ENCODE data around the gene ARID1B. TPM values are rescaled to one million over a fixed set of nuclear protein-coding genes. Genes with fewer than 3 reads are reported as not detected.
A peak's percentile ranks its signal among the peaks of the same experiment; 100 is the strongest.

Gene ARID1B
- total and polyA plus RNA-seq, 2 of the 13 experiments (the other 11 are each of a cell fraction or from before 2014, with no cell fraction given) = 20.1 to 32.6 TPM

GRCh38 chr6:157188213-157188612 is 411.0 kb downstream of the ARID1B start (continued):
- no peak for TF ChIP-seq PHF5A (CRISPR knock-in tag; IDR thresholded peaks at IDR 0.05; ENCODE audit: low read depth, unreplicated experiment)
- no peak for TF ChIP-seq FOXP1 (IDR thresholded peaks at IDR 0.05)
- no peak for TF ChIP-seq FOXP1 (CRISPR knock-in tag; IDR thresholded peaks at IDR 0.05)
- no peak for TF ChIP-seq IKZF1 (IDR thresholded peaks at IDR 0.05)
- TF ChIP-seq TCF12 (IDR thresholded peaks at IDR 0.05) = no peak
- TF ChIP-seq TCF12 (CRISPR knock-in tag; IDR thresholded peaks at IDR 0.05) = no peak

- no peaks in the 10 kb centered on the region for H3K4me1 ChIP-seq (ENCODE audit: insufficient read depth, low read length)
- H3K9ac ChIP-seq (ENCODE audit: insufficient read depth, low read depth, low read length) = no peak overlapping the region
- ATAC-seq = no peak
- no peak overlapping the region for H3K27ac ChIP-seq (ENCODE audit: extremely low read length, insufficient read depth, low read length)
- no peak overlapping the region for H3K4me2 ChIP-seq (ENCODE audit: low read depth, low read length)
- WGBS (ENCODE audit: low lambda C conversion rate) = 96% methylated on average over 5 of the region's 5 CpGs
- no peaks in the 10 kb centered on the region for H4K20me1 ChIP-seq (ENCODE audit: insufficient read depth, low read length)
- FAIRE-seq = no peak
- intact Hi-C loops (cut with micrococcal nuclease; ENCODE audit: unreplicated experiment) (no loop called here), in situ Hi-C loops (cut with HindIII; ENCODE audit: extremely low pct_ligation_motif_present, low pct_unique_long_range_greater_than_20kb) (loop anchor here (25.0 kb wide), 1 partner anchor 631 kb away; no protein-coding TSS in a partner anchor)
- no peak overlapping the region for H3K4me3 ChIP-seq (replicated peaks in 1 of 3; ENCODE audit: insufficient read depth in 1 of 3, low read depth in 2 of 3, low read length in 3 of 3)
- H3K9me3 ChIP-seq (ENCODE audit: low read length) = no peaks in the 10 kb centered on the region
- ChIA-PET POLR2A (no interaction called here), CTCF (ENCODE audit: low intra/inter-chr PET ratio, low total read pairs) (no interaction called here)
- TF ChIP-seq CCDC6 (CRISPR knock-in tag; IDR thresholded peaks at IDR 0.05) = 0 out of 2 replicates have a peak, but pooled peaks have one; percentile 32
- 0 out of 2 replicates have a peak, but pooled peaks have one; percentile 42 for TF ChIP-seq ZNF143 (CRISPR knock-in tag; IDR thresholded peaks at IDR 0.05)
- TF ChIP-seq ZNF782 (CRISPR knock-in tag; IDR thresholded peaks at IDR 0.05; ENCODE audit: borderline replicate concordance) = no peak
- TF ChIP-seq ZKSCAN5 (CRISPR knock-in tag; IDR thresholded peaks at IDR 0.05) = no peak
- BruUV-seq (replicated peaks) = no TSS peak
- H3K79me2 ChIP-seq (ENCODE audit: insufficient read depth, low read length) = no peaks in the 10 kb centered on the region
- H3K36me3 ChIP-seq (replicated peaks in 1 of 2; ENCODE audit: control insufficient read depth in 1 of 2, insufficient read depth in 2 of 2, low read length in 2 of 2) = peaks cover 32 to 82% of the 10 kb centered on the region in 2 experiments
- no peak overlapping the region for H2AFZ ChIP-seq (ENCODE audit: low read length)
- no peaks in the 10 kb centered on the region for H3K27me3 ChIP-seq (ENCODE audit: control insufficient read depth in 1 of 2, insufficient read depth in 2 of 2, low read length in 2 of 2)
- DNase-seq (ENCODE audit: low spot score) = no peak
Observed at GRCh38 chr6:157193443-157193996, 416.3 kb downstream of the ARID1B start.
